Measurements from ENCODE around the gene KCNIP2.

GRCh38 chr10:101785801-101786200, 57.8 kb downstream of the KCNIP2 start:
- no peak for TF ChIP-seq CTCF (IDR thresholded peaks at IDR 0.05; ENCODE audit: low read depth, low read length)
- TF ChIP-seq EZH2phosphoT487 (IDR thresholded peaks at IDR 0.05; ENCODE audit: low read depth), result no peak

Data from OCI-LY3 (cell line).